Esophagus squamous epithelium (tissue), 5 donors: ENCODE measurements around the gene ARHGAP25. TPM values are rescaled to one million over a fixed set of nuclear protein-coding genes. Genes with fewer than 3 reads are reported as not detected.
A peak's percentile ranks its signal among the peaks of the same experiment; 100 is the strongest.

ENCODE experiments used
- DNase-seq: peaks from one replicate; lab custom pipeline; 2025; lab: John Stamatoyannopoulos, UW
- H3K27ac ChIP-seq, 4 donors: fragments of 200-600 bp; sonication (generic); one replicate each; pipeline ENCODE4 v1.5.1; 2016 to 2019; ENCODE audit warnings: mild to moderate bottlenecking in 1 of 4
- H3K27me3 ChIP-seq, 4 donors: fragments of 200-600 bp; sonication (generic); 1 replicate in 3 of 4; 2 replicates in 1 of 4; pipeline versions ENCODE4 v1.5.1 to v1.6.0; 2017 to 2021; ENCODE audit warnings: antibody characterized with exemption in 1 of 4
- H3K36me3 ChIP-seq, 3 donors: fragments of 200-600 bp; sonication (generic); one replicate each; pipeline ENCODE4 v1.5.1; 2016 to 2019
- H3K4me1 ChIP-seq, 3 donors: fragments of 200-600 bp; sonication (generic); one replicate each; pipeline ENCODE4 v1.5.1; 2017 to 2019
- H3K4me3 ChIP-seq, 4 donors: fragments of 200-600 bp; sonication (generic); 1 replicate in 3 of 4; 2 replicates in 1 of 4; pipeline ENCODE4 v1.5.1; 2016 to 2019; ENCODE audit warnings: mild to moderate bottlenecking in 2 of 4, moderate library complexity in 1 of 4
- H3K9me3 ChIP-seq, 3 donors: fragments of 200-600 bp; sonication (generic); one replicate each; pipeline ENCODE4 v1.5.1; 2016 to 2019
- CTCF ChIP-seq, 6 experiments: fragments of 450-650 bp in 4 of 6; fragments of 200-600 bp in 2 of 6; sonication (generic) in 2 of 6; IDR thresholded peaks; one replicate each; pipeline ENCODE4 v1.5.1; 2016 to 2019; ENCODE audit warnings: antibody characterized with exemption in 6 of 6, mild to moderate bottlenecking in 4 of 6, moderate library complexity in 4 of 6
- POLR2A ChIP-seq, 4 donors: fragments of 450-650 bp; IDR thresholded peaks; one replicate each; pipeline ENCODE4 v1.6.1; 2017; ENCODE audit warnings: antibody characterized with exemption in 4 of 4, mild to moderate bottlenecking in 4 of 4, moderate library complexity in 3 of 4
- WGBS, 2 donors: methylation state at CpG; one replicate each; pipeline ENCODE4 v1.1.5; 2018; 5-methylcytosine and 5-hydroxymethylcytosine counted together
- intact Hi-C: fragments of 100-400 bp; cut with DNase I; formaldehyde crosslinking; loops from one replicate; pipeline ENCODE4 v1.15.0; 2022
- total RNA-seq, 4 donors: library from RNA; depleted of rRNA; stranded (reverse); fragments of >200 nt; gene quantifications; one replicate each; pipeline ENCODE4 v1.1.0, GENCODE V29; 2016
- donor health status: DM: yes; HTN: yes; CAD: no.

The ARHGAP25 gene
- total RNA-seq, 4 donors from 2014 or later = 3.2 to 9.0 (median 5.5) TPM

GRCh38 chr2:68835621-68836020, 101.0 kb downstream of the ARHGAP25 start:
- Histone ChIP-seq H3K9me3 (no peaks in the 10 kb centered on the region), H3K27ac (no peak overlapping the region), H3K4me1 (peaks cover 6 to 26% (median 16%) of the 10 kb centered on the region in 3 donors), H3K36me3 (no peaks in the 10 kb centered on the region), H3K4me3 (no peak overlapping the region), H3K27me3 (no peaks in the 10 kb centered on the region)
- no peak for DNase-seq
- TF ChIP-seq CTCF (IDR thresholded peaks at IDR 0.05) (no peak), POLR2A (IDR thresholded peaks at IDR 0.05) (no peak)
- intact Hi-C loops = loop anchor here (10.0 kb wide), 1 partner anchor 61 kb away; no protein-coding TSS in a partner anchor
- 69 to 78% methylated on average over 1 of the region's 1 CpG for WGBS, 2 donors

GRCh38 chr2:68837164-68837860, 102.7 kb downstream of the ARHGAP25 start:
- Histone ChIP-seq H3K27me3 (no peaks in the 10 kb centered on the region), H3K4me3 (no peak overlapping the region), H3K36me3 (no peaks in the 10 kb centered on the region), H3K27ac (no peak overlapping the region), H3K9me3 (no peaks in the 10 kb centered on the region), H3K4me1 (peaks cover 0 to 9% (median 9%) of the 10 kb centered on the region in 3 donors)
- intact Hi-C loops = loop anchor here (10.0 kb wide), 1 partner anchor 63 kb away; no protein-coding TSS in a partner anchor
- no peak for DNase-seq
- peak; percentile 51 to 74 (median 61) for TF ChIP-seq CTCF (IDR thresholded peaks at IDR 0.05)
- TF ChIP-seq POLR2A (IDR thresholded peaks at IDR 0.05) = no peak
- WGBS, 2 donors = 55 to 75% methylated on average over 6 to 11 of the region's 15 CpGs

- no peak for TF ChIP-seq POLR2A (IDR thresholded peaks at IDR 0.05)
- TF ChIP-seq CTCF (IDR thresholded peaks at IDR 0.05) = no peak
- intact Hi-C loops = loop anchor here (10.0 kb wide), 1 partner anchor 63 kb away; no protein-coding TSS in a partner anchor
- Histone ChIP-seq H3K27ac (no peak overlapping the region), H3K9me3 (no peaks in the 10 kb centered on the region), H3K4me3 (no peak overlapping the region), H3K4me1 (peaks cover 0 to 3% (median 3%) of the 10 kb centered on the region in 3 donors), H3K27me3 (no peaks in the 10 kb centered on the region), H3K36me3 (no peaks in the 10 kb centered on the region)
- DNase-seq = no peak
- WGBS, 2 donors = 64 to 92% methylated on average over 3 of the region's 3 CpGs
Measured at GRCh38 chr2:68837861-68838341, 103.3 kb downstream of the ARHGAP25 start.

- TF ChIP-seq POLR2A (IDR thresholded peaks at IDR 0.05) = no peak
- TF ChIP-seq CTCF (IDR thresholded peaks at IDR 0.05) = no peak
- no peaks in the 10 kb centered on the region for H3K4me1 ChIP-seq
- H3K4me3 ChIP-seq = no peak overlapping the region
- H3K36me3 ChIP-seq = no peaks in the 10 kb centered on the region
- H3K9me3 ChIP-seq = no peaks in the 10 kb centered on the region
- H3K27me3 ChIP-seq = no peaks in the 10 kb centered on the region
- no peak overlapping the region for H3K27ac ChIP-seq
- intact Hi-C loops = loop anchor here (10.0 kb wide), 1 partner anchor 64 kb away; no protein-coding TSS in a partner anchor
- no peak for DNase-seq
- 89 to 96% methylated on average over 8 to 9 of the region's 10 CpGs for WGBS, 2 donors
Measured at GRCh38 chr2:68838641-68839040, 104.0 kb downstream of the ARHGAP25 start.

- no peaks in the 10 kb centered on the region for H3K4me1 ChIP-seq
- intact Hi-C loops = loop anchor here (10.0 kb wide), 1 partner anchor 65 kb away; no protein-coding TSS in a partner anchor
- no peak overlapping the region for H3K27ac ChIP-seq
- no peak for DNase-seq
- no peak overlapping the region for H3K4me3 ChIP-seq
- H3K36me3 ChIP-seq = no peaks in the 10 kb centered on the region
- TF ChIP-seq CTCF (IDR thresholded peaks at IDR 0.05) = peak in 5 of 6 experiments; percentile 36 to 78 (median 57)
- TF ChIP-seq POLR2A (IDR thresholded peaks at IDR 0.05) = no peak
- H3K27me3 ChIP-seq = no peaks in the 10 kb centered on the region
- whole genome bisulfite sequencing, 2 donors = 82 to 88% methylated on average over 1 to 2 of the region's 2 CpGs
- no peaks in the 10 kb centered on the region for H3K9me3 ChIP-seq
Measured at GRCh38 chr2:68839260-68839833, 104.7 kb downstream of the ARHGAP25 start.
